HEK293 (cell line): Measurements from ENCODE around the gene SRSF8.
A peak's percentile ranks its signal among the peaks of the same experiment; 100 is the strongest.

Experiments
- CTCF ChIA-PET: fragments of 350-600 bp; formaldehyde crosslinking; extraction: SDS; loops from one replicate; lab custom pipeline; 2021; ENCODE audit warnings: antibody characterized with exemption; lab: Yijun Ruan, JAX
- POLR2A ChIA-PET: fragments of 300-600 bp; formaldehyde crosslinking; extraction: SDS; loops from one replicate; lab custom pipeline; 2020; ENCODE audit warnings: antibody characterized with exemption, inconsistent platforms; lab: Yijun Ruan, JAX
- H3K27ac ChIP-seq: fragments of 200-500 bp; sonication (Bioruptor generic); 2 replicates; pipeline ENCODE4 v1.5.1; 2014; ENCODE audit warnings: low read depth, low read length, control low read depth, inconsistent platforms; ENCODE audit errors: extremely low read depth
- H3K36me3 ChIP-seq, 2 experiments: fragments of 200-500 bp in 1 of 2; sonication (Bioruptor generic) in 1 of 2; 1 replicate in 1 of 2; 2 replicates in 1 of 2; pipeline ENCODE4 v1.5.1; 2014 to 2017; ENCODE audit warnings: inconsistent platforms in 2 of 2, low read length in 2 of 2; ENCODE audit not compliant: control insufficient read depth in 2 of 2, insufficient read depth in 1 of 2
- H3K4me1 ChIP-seq: fragments of 200-500 bp; sonication (Bioruptor generic); 2 replicates; pipeline ENCODE4 v1.5.1; 2014; ENCODE audit warnings: mild to moderate bottlenecking, low read length, inconsistent platforms; ENCODE audit not compliant: control insufficient read depth, insufficient read depth
- H3K4me3 ChIP-seq: 2 replicates; pipeline ENCODE4 v1.5.1; 2011; ENCODE audit warnings: low read depth, mild to moderate bottlenecking, control low read depth, low read length, moderate library complexity
- H3K9me3 ChIP-seq: fragments of 200-500 bp; sonication (Bioruptor generic); 2 replicates; pipeline ENCODE4 v1.5.1; 2014; ENCODE audit warnings: low read depth, low read length, inconsistent platforms; ENCODE audit not compliant: control insufficient read depth, insufficient read depth
- GLIS1 ChIP-seq: fragments of 450-650 bp; formaldehyde crosslinking; IDR thresholded peaks from 2 replicates; pipeline ENCODE4 v1.5.1; 2016; ENCODE audit warnings: missing biosample characterization, missing genetic modification characterization
- HOXD13 ChIP-seq: sonication (generic); formaldehyde crosslinking; IDR thresholded peaks from 2 replicates; pipeline ENCODE4 v1.8.0; 2022; ENCODE audit warnings: missing genetic modification reagents, borderline replicate concordance
- KLF9 ChIP-seq: fragments of 450-650 bp; formaldehyde crosslinking; IDR thresholded peaks from 2 replicates; pipeline ENCODE4 v1.5.1; 2016; ENCODE audit warnings: missing biosample characterization, missing genetic modification characterization, low read depth
- PRDM2 ChIP-seq: fragments of 450-650 bp; formaldehyde crosslinking; IDR thresholded peaks from 2 replicates; pipeline ENCODE4 v1.5.1; 2016; ENCODE audit warnings: missing biosample characterization, missing genetic modification characterization, borderline replicate concordance
- SALL2 ChIP-seq: fragments of 450-650 bp; formaldehyde crosslinking; IDR thresholded peaks from 2 replicates; pipeline ENCODE4 v1.5.0; 2017; ENCODE audit warnings: missing biosample characterization, mild to moderate bottlenecking, missing genetic modification characterization, borderline replicate concordance
- SCRT2 ChIP-seq: fragments of 450-650 bp; formaldehyde crosslinking; IDR thresholded peaks from 2 replicates; pipeline ENCODE4 v1.5.1; 2016; ENCODE audit warnings: missing biosample characterization, missing genetic modification characterization
- SP3 ChIP-seq: fragments of 450-650 bp; formaldehyde crosslinking; IDR thresholded peaks from 2 replicates; pipeline ENCODE4 v1.5.1; 2016; ENCODE audit warnings: missing biosample characterization, missing genetic modification characterization
- YY1 ChIP-seq: fragments of 450-650 bp; formaldehyde crosslinking; IDR thresholded peaks from 2 replicates; pipeline ENCODE4 v1.5.1; 2018; ENCODE audit warnings: missing biosample characterization, missing genetic modification characterization
- ZBTB20 ChIP-seq: fragments of 450-650 bp; formaldehyde crosslinking; IDR thresholded peaks from 2 replicates; pipeline ENCODE4 v1.5.1; 2016; ENCODE audit warnings: missing biosample characterization, missing genetic modification characterization
- ZBTB21 ChIP-seq: fragments of 450-650 bp; formaldehyde crosslinking; IDR thresholded peaks from 2 replicates; pipeline ENCODE4 v1.5.1; 2017; ENCODE audit warnings: missing biosample characterization, missing genetic modification characterization
- ZBTB48 ChIP-seq: fragments of 450-650 bp; formaldehyde crosslinking; IDR thresholded peaks from 2 replicates; pipeline ENCODE4 v1.5.1; 2016; ENCODE audit warnings: missing biosample characterization, missing genetic modification characterization
- ZFP37 ChIP-seq: fragments of 450-650 bp; formaldehyde crosslinking; IDR thresholded peaks from 2 replicates; pipeline ENCODE4 v1.5.1; 2016; ENCODE audit warnings: missing biosample characterization, missing genetic modification characterization
- ZIC2 ChIP-seq: fragments of 450-650 bp; formaldehyde crosslinking; IDR thresholded peaks from 2 replicates; pipeline ENCODE4 v1.5.1; 2016; ENCODE audit warnings: missing biosample characterization, missing genetic modification characterization
- ZNF155 ChIP-seq: fragments of 450-650 bp; formaldehyde crosslinking; IDR thresholded peaks from 2 replicates; pipeline ENCODE4 v1.5.1; 2016; ENCODE audit warnings: missing biosample characterization, missing genetic modification characterization
- ZNF157 ChIP-seq: fragments of 450-650 bp; formaldehyde crosslinking; IDR thresholded peaks from 2 replicates; pipeline ENCODE4 v1.5.1; 2016; ENCODE audit warnings: missing biosample characterization, missing genetic modification characterization
- ZNF174 ChIP-seq: fragments of 450-650 bp; formaldehyde crosslinking; IDR thresholded peaks from 2 replicates; pipeline ENCODE4 v1.5.0; 2017; ENCODE audit warnings: missing biosample characterization, mild to moderate bottlenecking, missing genetic modification characterization
- ZNF2 ChIP-seq: fragments of 450-650 bp; formaldehyde crosslinking; IDR thresholded peaks from 2 replicates; pipeline ENCODE4 v1.5.1; 2016; ENCODE audit warnings: missing biosample characterization, missing genetic modification characterization
- ZNF292 ChIP-seq: fragments of 450-650 bp; formaldehyde crosslinking; IDR thresholded peaks from 2 replicates; pipeline ENCODE4 v1.5.1; 2016; ENCODE audit warnings: low read depth, missing biosample characterization, missing genetic modification characterization, borderline replicate concordance
- ZNF335 ChIP-seq: fragments of 450-650 bp; formaldehyde crosslinking; conservative IDR thresholded peaks from 2 replicates; pipeline ENCODE4 v1.5.1; 2016; ENCODE audit warnings: missing biosample characterization, missing genetic modification characterization
- ZNF341 ChIP-seq: fragments of 450-650 bp; formaldehyde crosslinking; IDR thresholded peaks from 2 replicates; pipeline ENCODE4; 2016; ENCODE audit warnings: low read depth, missing biosample characterization, missing genetic modification characterization
- ZNF473 ChIP-seq: fragments of 450-650 bp; formaldehyde crosslinking; IDR thresholded peaks from 2 replicates; pipeline ENCODE4 v1.5.1; 2017; ENCODE audit warnings: missing biosample characterization, missing genetic modification characterization
- ZNF501 ChIP-seq: fragments of 450-650 bp; formaldehyde crosslinking; IDR thresholded peaks from 2 replicates; pipeline ENCODE4 v1.5.1; 2016; ENCODE audit warnings: missing biosample characterization, missing genetic modification characterization
- ZNF549 ChIP-seq: fragments of 450-650 bp; IDR thresholded peaks from 2 replicates; pipeline ENCODE4 v1.5.1; 2018; ENCODE audit warnings: missing biosample characterization, missing genetic modification characterization, mild to moderate bottlenecking, inconsistent platforms, moderate library complexity
- ZNF600 ChIP-seq: fragments of 450-650 bp; formaldehyde crosslinking; IDR thresholded peaks from 2 replicates; pipeline ENCODE4 v1.5.1; 2016; ENCODE audit warnings: missing biosample characterization, missing genetic modification characterization
- ZNF660 ChIP-seq: fragments of 450-650 bp; IDR thresholded peaks from 2 replicates; pipeline ENCODE4 v1.5.1; 2018; ENCODE audit warnings: missing biosample characterization, mild to moderate bottlenecking, missing genetic modification characterization
- ZXDB ChIP-seq: fragments of 450-650 bp; formaldehyde crosslinking; IDR thresholded peaks from 2 replicates; pipeline ENCODE4 v1.5.1; 2016; ENCODE audit warnings: missing biosample characterization, missing genetic modification characterization

Gene SRSF8

GRCh38 chr11:95088946-95089619 lies 22.4 kb downstream of the SRSF8 start:
- TF ChIP-seq SCRT2 (0 out of 2 replicates have a peak, but pooled peaks have one; percentile 44), ZNF549 (0 out of 2 replicates have a peak, but pooled peaks have one; percentile 55), SP3 (peak; percentile 35), ZNF341 (tag by site-specific recombination) (0 out of 2 replicates have a peak, but pooled peaks have one; percentile 9), ZNF174 (no peak), ZIC2 (tag by site-specific recombination) (0 out of 2 replicates have a peak, but pooled peaks have one; percentile 7), ZXDB (tag by site-specific recombination) (0 out of 2 replicates have a peak, but pooled peaks have one; percentile 13), ZNF2 (0 out of 2 replicates have a peak, but pooled peaks have one; percentile 18), GLIS1 (peak; percentile 33; the same call in 1 of the 2 replicates), ZNF157 (no peak), ZBTB20 (peak; percentile 61), SALL2 (tag by site-specific recombination) (no peak), ZBTB21 (tag by site-specific recombination) (0 out of 2 replicates have a peak, but pooled peaks have one; percentile 18)
- TF ChIP-seq, all 188 proteins: peak for 10
- Histone ChIP-seq H3K36me3 (no peaks in the 10 kb centered on the region), H3K4me3 (peak overlapping the region; percentile 55), H3K9me3 (no peaks in the 10 kb centered on the region), H3K27ac (peak overlapping the region; percentile 21; the same call in 1 of the 2 replicates), H3K4me1 (no peaks in the 10 kb centered on the region)
- ChIA-PET CTCF (interaction anchor here (0.6 to 7.3 kb wide), 4 partner anchors 10 to 45 kb away, joined by 3 to 63 read pairs (median 4); partner anchors contain the start of gene SRSF8), POLR2A (interaction anchor here (2.6 to 3.7 kb wide), 2 partner anchors 19 to 21 kb away, joined by 26 to 28 read pairs; partner anchors contain the start of gene SRSF8)

GRCh38 chr11:95089620-95090542 lies 23.2 kb downstream of the SRSF8 start, which contains the start of gene ENDOD1:
ENDOD1 (plus strand) TSS chr11:95089846; CDS start chr11:95089928, 82 bp downstream.
- Histone ChIP-seq H3K4me3 (peak within 1 kb of the TSS; percentile 55), H3K4me1 (no peaks in the 10 kb centered on the region), H3K9me3 (no peaks in the 10 kb centered on the region), H3K27ac (peak within 1 kb of the TSS; percentile 21; the same call in 1 of the 2 replicates), H3K36me3 (no peaks in the 10 kb centered on the region)
- ChIA-PET CTCF (interaction anchor here (0.6 to 7.3 kb wide), 13 partner anchors 8 to 117 kb away, joined by 3 to 63 read pairs (median 3); partner anchors contain the start of gene SRSF8), POLR2A (interaction anchor here (0.9 to 3.7 kb wide), 7 partner anchors 11 to 701 kb away, joined by 3 to 28 read pairs (median 6); partner anchors contain the start of genes CEP57 and SRSF8)
- TF ChIP-seq ZNF473 (no peak), ZNF501 (no peak), ZBTB20 (peak; percentile 90), ZNF155 (no peak), KLF9 (tag by site-specific recombination) (no peak), ZFP37 (tag by site-specific recombination) (0 out of 2 replicates have a peak, but pooled peaks have one; percentile 41), PRDM2 (tag by site-specific recombination) (no peak), HOXD13 (CRISPR knock-in tag) (no peak), ZBTB48 (tag by site-specific recombination) (0 out of 2 replicates have a peak, but pooled peaks have one; percentile 20), ZNF292 (no peak), ZNF600 (tag by site-specific recombination) (0 out of 2 replicates have a peak, but pooled peaks have one; percentile 11), ZNF335 (tag by site-specific recombination) (peak; percentile 72), ZNF660 (tag by site-specific recombination) (peak; percentile 64; the same call in 1 of the 2 replicates), YY1 (tag by site-specific recombination) (peak; percentile 28; the same call in 1 of the 2 replicates)
